GM21576 (cell line): ENCODE measurements around the gene MRPL46.
"Not testable (repeated sequence)": the region's sequence is repeated elsewhere in the genome, so short reads cannot be mapped to it uniquely, and the experiment has no call there.

Experiments
- ATAC-seq: cut with Tn5 transposase; IDR thresholded peaks from one replicate; pipeline ENCODE4 v1.9.1; 2021; ENCODE audit warnings: mild to moderate bottlenecking, moderate library complexity; ENCODE audit not compliant: unreplicated experiment

MRPL46 gene

GRCh38 chr15:88447741-88448140 lies 19.4 kb downstream of the MRPL46 start:
- ATAC-seq = no peak

- ATAC-seq = no peak
Observed at GRCh38 chr15:88447206-88447605, 20.0 kb downstream of the MRPL46 start.

- ATAC-seq = no peak
Observed at GRCh38 chr15:88441076-88441730, 26.0 kb downstream of the MRPL46 start.

- ATAC-seq = no peak
Observed at GRCh38 chr15:88440021-88440420, 27.2 kb downstream of the MRPL46 start.

GRCh38 chr15:88438181-88438580 lies 29.0 kb downstream of the MRPL46 start:
- ATAC-seq = no peak

- not testable (repeated sequence) for ATAC-seq
Observed at GRCh38 chr15:88434106-88434505, 33.1 kb downstream of the MRPL46 start.

- ATAC-seq = no peak
Observed at GRCh38 chr15:88433046-88433685, 34.0 kb downstream of the MRPL46 start.

- no peak for ATAC-seq
Observed at GRCh38 chr15:88431441-88431840, 35.7 kb downstream of the MRPL46 start.

GRCh38 chr15:88430051-88430450 lies 37.1 kb downstream of the MRPL46 start:
- ATAC-seq = no peak

- ATAC-seq = no peak
Observed at GRCh38 chr15:88428805-88429605, 38.2 kb downstream of the MRPL46 start.

GRCh38 chr15:88428053-88428452 lies 39.1 kb downstream of the MRPL46 start:
- no peak for ATAC-seq

GRCh38 chr15:88426304-88426703 lies 40.9 kb downstream of the MRPL46 start:
- no peak for ATAC-seq

- no peak for ATAC-seq
Observed at GRCh38 chr15:88423331-88423730, 43.9 kb downstream of the MRPL46 start.

- no peak for ATAC-seq
Observed at GRCh38 chr15:88419830-88420229, 47.4 kb downstream of the MRPL46 start.
